KMS-11 (cell line): ENCODE measurements around the gene FAM89A.

ENCODE experiments used
- H2AFZ ChIP-seq: fragments of 200-600 bp; sonication (generic); 2 replicates; pipeline ENCODE4 v1.6.1; 2016; ENCODE audit warnings: antibody characterized with exemption, mixed run types, low read depth
- H3K27ac ChIP-seq: fragments of 200-600 bp; sonication (generic); 2 replicates; pipeline ENCODE4 v1.6.1; 2016; ENCODE audit warnings: mild to moderate bottlenecking, mixed run types
- H3K27me3 ChIP-seq: fragments of 200-600 bp; sonication (generic); 2 replicates; pipeline ENCODE4 v1.6.1; 2017; ENCODE audit warnings: mild to moderate bottlenecking, low read depth, mixed run types, moderate library complexity; ENCODE audit not compliant: insufficient read depth
- H3K36me3 ChIP-seq: fragments of 200-600 bp; sonication (generic); 2 replicates; pipeline ENCODE4 v1.6.1; 2017; ENCODE audit warnings: mild to moderate bottlenecking, mixed run types; ENCODE audit not compliant: insufficient read depth
- H3K4me1 ChIP-seq: fragments of 200-600 bp; sonication (generic); 2 replicates; pipeline ENCODE4 v1.6.1; 2016; ENCODE audit warnings: mild to moderate bottlenecking, low read depth, mixed run types; ENCODE audit not compliant: poor library complexity, severe bottlenecking
- H3K4me2 ChIP-seq: fragments of 200-600 bp; sonication (generic); 2 replicates; pipeline ENCODE4 v1.7.0; 2016; ENCODE audit warnings: mild to moderate bottlenecking, mixed run types
- H3K4me3 ChIP-seq: fragments of 200-600 bp; sonication (generic); IDR thresholded peaks from 2 replicates; pipeline ENCODE4 v1.6.1; 2017; ENCODE audit warnings: low read depth, low read length, mixed read lengths; ENCODE audit not compliant: insufficient read depth
- H3K79me2 ChIP-seq: fragments of 200-600 bp; sonication (generic); 2 replicates; pipeline ENCODE4 v1.6.1; 2016; ENCODE audit warnings: low read depth, mixed run types; ENCODE audit not compliant: insufficient read depth
- H3K9ac ChIP-seq: fragments of 200-600 bp; sonication (generic); 2 replicates; pipeline ENCODE4 v1.6.1; 2016; ENCODE audit warnings: mild to moderate bottlenecking, mixed run types
- H4K20me1 ChIP-seq: fragments of 200-600 bp; sonication (generic); 2 replicates; pipeline ENCODE4 v1.6.1; 2016; ENCODE audit warnings: mild to moderate bottlenecking, mixed run types; ENCODE audit not compliant: insufficient read depth
- TF ChIP-seq, protein P1 (sequence below): fragments of 200-600 bp; sonication (generic); conservative IDR thresholded peaks from 2 replicates; pipeline ENCODE4 v1.6.1; 2017; ENCODE audit warnings: low read depth, mild to moderate bottlenecking, antibody characterized with exemption, low read length, moderate library complexity, mixed read lengths

Gene FAM89A

DNA sequence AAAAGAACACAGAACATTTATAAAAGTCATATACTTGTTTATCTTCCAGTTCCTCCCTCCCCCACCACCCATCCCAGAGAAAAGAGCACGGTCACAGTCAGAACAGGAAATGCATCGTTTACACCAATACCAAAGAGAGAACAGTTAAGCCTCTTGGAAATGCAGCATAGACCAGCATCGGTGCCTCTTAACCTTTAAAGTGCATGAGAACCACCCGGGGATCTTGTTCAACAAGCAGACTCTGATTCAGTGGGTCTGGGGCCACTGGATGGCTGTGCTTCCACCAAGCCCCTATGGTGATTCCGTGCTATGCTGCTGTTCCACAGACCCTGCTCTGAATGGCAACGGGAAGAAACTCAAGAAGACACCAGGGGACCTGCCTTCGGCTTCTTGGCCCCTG is 19.2 kb downstream of the FAM89A start:
- no peaks in the 10 kb centered on the region for H3K36me3 ChIP-seq
- H3K4me2 ChIP-seq = no peak overlapping the region

DNA sequence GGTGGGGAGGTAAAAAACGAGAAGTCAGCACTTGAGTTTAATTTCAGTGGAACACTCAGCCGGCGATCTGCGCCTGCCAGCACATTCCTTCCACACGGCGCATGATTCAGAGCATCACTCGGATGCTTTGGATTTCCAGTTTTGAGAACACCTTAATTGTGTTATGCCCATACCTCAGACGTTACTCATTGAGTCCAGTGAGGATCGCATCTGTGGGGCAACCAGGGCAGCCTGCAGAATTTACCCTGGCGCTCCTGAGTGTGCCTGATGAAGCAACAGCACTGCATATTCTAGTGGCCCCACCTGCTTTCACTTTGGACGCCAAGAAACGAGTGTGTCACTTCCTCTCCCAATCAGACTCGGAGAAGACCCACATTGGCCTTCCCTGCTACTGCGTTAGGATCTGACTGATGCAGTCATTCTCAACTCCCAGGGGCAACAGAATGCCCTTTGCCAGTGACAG is 19.9 kb downstream of the FAM89A start:
- Histone ChIP-seq H4K20me1 (no peaks in the 10 kb centered on the region), H3K79me2 (no peaks in the 10 kb centered on the region), H3K27me3 (no peaks in the 10 kb centered on the region), H3K9ac (no peak overlapping the region), H3K27ac (no peak overlapping the region), H3K4me2 (no peak overlapping the region), H3K4me1 (no peaks in the 10 kb centered on the region), H3K36me3 (no peaks in the 10 kb centered on the region), H2AFZ (no peak overlapping the region), H3K4me3 (no peak overlapping the region)
- TF ChIP-seq, protein P1, sequence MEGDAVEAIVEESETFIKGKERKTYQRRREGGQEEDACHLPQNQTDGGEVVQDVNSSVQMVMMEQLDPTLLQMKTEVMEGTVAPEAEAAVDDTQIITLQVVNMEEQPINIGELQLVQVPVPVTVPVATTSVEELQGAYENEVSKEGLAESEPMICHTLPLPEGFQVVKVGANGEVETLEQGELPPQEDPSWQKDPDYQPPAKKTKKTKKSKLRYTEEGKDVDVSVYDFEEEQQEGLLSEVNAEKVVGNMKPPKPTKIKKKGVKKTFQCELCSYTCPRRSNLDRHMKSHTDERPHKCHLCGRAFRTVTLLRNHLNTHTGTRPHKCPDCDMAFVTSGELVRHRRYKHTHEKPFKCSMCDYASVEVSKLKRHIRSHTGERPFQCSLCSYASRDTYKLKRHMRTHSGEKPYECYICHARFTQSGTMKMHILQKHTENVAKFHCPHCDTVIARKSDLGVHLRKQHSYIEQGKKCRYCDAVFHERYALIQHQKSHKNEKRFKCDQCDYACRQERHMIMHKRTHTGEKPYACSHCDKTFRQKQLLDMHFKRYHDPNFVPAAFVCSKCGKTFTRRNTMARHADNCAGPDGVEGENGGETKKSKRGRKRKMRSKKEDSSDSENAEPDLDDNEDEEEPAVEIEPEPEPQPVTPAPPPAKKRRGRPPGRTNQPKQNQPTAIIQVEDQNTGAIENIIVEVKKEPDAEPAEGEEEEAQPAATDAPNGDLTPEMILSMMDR = no peak

More for the DNA sequence above, 19.2 kb downstream of the FAM89A start:
- no peak overlapping the region for H3K4me3 ChIP-seq
- no peaks in the 10 kb centered on the region for H3K79me2 ChIP-seq
- no peaks in the 10 kb centered on the region for H3K27me3 ChIP-seq
- TF ChIP-seq, protein P1 = no peak
- no peak overlapping the region for H3K27ac ChIP-seq
- H3K4me1 ChIP-seq = no peaks in the 10 kb centered on the region
- no peak overlapping the region for H2AFZ ChIP-seq
- no peaks in the 10 kb centered on the region for H4K20me1 ChIP-seq
- no peak overlapping the region for H3K9ac ChIP-seq

GRCh38 chr1:231019711-231020110 is 20.3 kb downstream of the FAM89A start:
- Histone ChIP-seq H3K27me3 (no peaks in the 10 kb centered on the region), H4K20me1 (no peaks in the 10 kb centered on the region), H3K9ac (no peak overlapping the region), H3K79me2 (no peaks in the 10 kb centered on the region), H3K4me3 (no peak overlapping the region), H2AFZ (no peak overlapping the region), H3K4me2 (no peak overlapping the region), H3K27ac (no peak overlapping the region), H3K4me1 (no peaks in the 10 kb centered on the region), H3K36me3 (no peaks in the 10 kb centered on the region)
- TF ChIP-seq, protein P1 = no peak

- no peak overlapping the region for H3K27ac ChIP-seq
Observed at GRCh38 chr1:231016966-231017365, 23.1 kb downstream of the FAM89A start.

More at GRCh38 chr1:231016966-231017365, 23.1 kb downstream of the FAM89A start:
- TF ChIP-seq, protein P1 = no peak
- H4K20me1 ChIP-seq = no peaks in the 10 kb centered on the region
- no peaks in the 10 kb centered on the region for H3K4me1 ChIP-seq
- H3K27me3 ChIP-seq = no peaks in the 10 kb centered on the region
- H3K79me2 ChIP-seq = no peaks in the 10 kb centered on the region
- no peak overlapping the region for H3K4me3 ChIP-seq
- no peaks in the 10 kb centered on the region for H3K36me3 ChIP-seq
- no peak overlapping the region for H2AFZ ChIP-seq
- no peak overlapping the region for H3K4me2 ChIP-seq
- no peak overlapping the region for H3K9ac ChIP-seq
